ENCODE measurements around the gene PRKCE. TPM values are rescaled to one million over a fixed set of nuclear protein-coding genes. Genes with fewer than 3 reads are reported as not detected.

The PRKCE gene
- total RNA-seq, 1 experiment from 2014 or later = 5.3 TPM

- DNase-seq (ENCODE audit: low read depth) = no peak
- in situ Hi-C loops (cut with HindIII; ENCODE audit: low pct_unique_long_range_greater_than_20kb, low sequenced_read_pairs) = no loop called here
Observed at GRCh38 chr2:46026431-46026830, 375.0 kb downstream of the PRKCE start.

- DNase-seq (ENCODE audit: low read depth) = peak; percentile 81
- in situ Hi-C loops (cut with HindIII; ENCODE audit: low pct_unique_long_range_greater_than_20kb, low sequenced_read_pairs) = no loop called here
Observed at GRCh38 chr2:46029332-46029811, 377.9 kb downstream of the PRKCE start.

GRCh38 chr2:46030330-46030729, 378.9 kb downstream of the PRKCE start:
- in situ Hi-C loops (cut with HindIII; ENCODE audit: low pct_unique_long_range_greater_than_20kb, low sequenced_read_pairs) = no loop called here
- no peak for DNase-seq (ENCODE audit: low read depth)

- in situ Hi-C loops (cut with HindIII; ENCODE audit: low pct_unique_long_range_greater_than_20kb, low sequenced_read_pairs) = no loop called here
- DNase-seq (ENCODE audit: low read depth) = no peak
Observed at GRCh38 chr2:46032161-46032813, 380.8 kb downstream of the PRKCE start.

GRCh38 chr2:46032996-46033395, 381.5 kb downstream of the PRKCE start:
- in situ Hi-C loops (cut with HindIII; ENCODE audit: low pct_unique_long_range_greater_than_20kb, low sequenced_read_pairs) = no loop called here

GRCh38 chr2:46034535-46034934, 383.1 kb downstream of the PRKCE start:
- in situ Hi-C loops (cut with HindIII; ENCODE audit: low pct_unique_long_range_greater_than_20kb, low sequenced_read_pairs) = no loop called here
- peak; percentile 16 for DNase-seq (ENCODE audit: low read depth)

More at GRCh38 chr2:46032996-46033395, 381.5 kb downstream of the PRKCE start:
- DNase-seq (ENCODE audit: low read depth) = no peak

- no peak for DNase-seq (ENCODE audit: low read depth)
- in situ Hi-C loops (cut with HindIII; ENCODE audit: low pct_unique_long_range_greater_than_20kb, low sequenced_read_pairs) = no loop called here
Observed at GRCh38 chr2:46036929-46037328, 385.5 kb downstream of the PRKCE start.

GRCh38 chr2:46039543-46040303, 388.2 kb downstream of the PRKCE start:
- in situ Hi-C loops (cut with HindIII; ENCODE audit: low pct_unique_long_range_greater_than_20kb, low sequenced_read_pairs) = no loop called here
- DNase-seq (ENCODE audit: low read depth) = no peak

- in situ Hi-C loops (cut with HindIII; ENCODE audit: low pct_unique_long_range_greater_than_20kb, low sequenced_read_pairs) = no loop called here
Observed at GRCh38 chr2:46040563-46041155, 389.2 kb downstream of the PRKCE start.

GRCh38 chr2:46041434-46041833, 390.0 kb downstream of the PRKCE start:
- DNase-seq (ENCODE audit: low read depth) = no peak
- in situ Hi-C loops (cut with HindIII; ENCODE audit: low pct_unique_long_range_greater_than_20kb, low sequenced_read_pairs) = no loop called here

More at GRCh38 chr2:46040563-46041155, 389.2 kb downstream of the PRKCE start:
- DNase-seq (ENCODE audit: low read depth) = no peak

GRCh38 chr2:46042207-46042637, 390.7 kb downstream of the PRKCE start:
- no peak for DNase-seq (ENCODE audit: low read depth)
- in situ Hi-C loops (cut with HindIII; ENCODE audit: low pct_unique_long_range_greater_than_20kb, low sequenced_read_pairs) = no loop called here

- no peak for DNase-seq (ENCODE audit: low read depth)
- in situ Hi-C loops (cut with HindIII; ENCODE audit: low pct_unique_long_range_greater_than_20kb, low sequenced_read_pairs) = no loop called here
Observed at GRCh38 chr2:46042711-46043110, 391.2 kb downstream of the PRKCE start.

GRCh38 chr2:46045888-46046287, 394.4 kb downstream of the PRKCE start:
- DNase-seq (ENCODE audit: low read depth) = no peak
- in situ Hi-C loops (cut with HindIII; ENCODE audit: low pct_unique_long_range_greater_than_20kb, low sequenced_read_pairs) = no loop called here

- in situ Hi-C loops (cut with HindIII; ENCODE audit: low pct_unique_long_range_greater_than_20kb, low sequenced_read_pairs) = no loop called here
- DNase-seq (ENCODE audit: low read depth) = no peak
Observed at GRCh38 chr2:46047290-46047689, 395.8 kb downstream of the PRKCE start.

GRCh38 chr2:46048693-46049092, 397.2 kb downstream of the PRKCE start:
- DNase-seq (ENCODE audit: low read depth) = no peak
- in situ Hi-C loops (cut with HindIII; ENCODE audit: low pct_unique_long_range_greater_than_20kb, low sequenced_read_pairs) = no loop called here

- no peak for DNase-seq (ENCODE audit: low read depth)
- in situ Hi-C loops (cut with HindIII; ENCODE audit: low pct_unique_long_range_greater_than_20kb, low sequenced_read_pairs) = no loop called here
Observed at GRCh38 chr2:46050027-46050426, 398.6 kb downstream of the PRKCE start.

GRCh38 chr2:46050489-46050888, 399.0 kb downstream of the PRKCE start:
- no peak for DNase-seq (ENCODE audit: low read depth)
- in situ Hi-C loops (cut with HindIII; ENCODE audit: low pct_unique_long_range_greater_than_20kb, low sequenced_read_pairs) = no loop called here

GRCh38 chr2:46051085-46051484, 399.6 kb downstream of the PRKCE start:
- in situ Hi-C loops (cut with HindIII; ENCODE audit: low pct_unique_long_range_greater_than_20kb, low sequenced_read_pairs) = no loop called here
- no peak for DNase-seq (ENCODE audit: low read depth)

- no peak for DNase-seq (ENCODE audit: low read depth)
- in situ Hi-C loops (cut with HindIII; ENCODE audit: low pct_unique_long_range_greater_than_20kb, low sequenced_read_pairs) = no loop called here
Observed at GRCh38 chr2:46053564-46053963, 402.1 kb downstream of the PRKCE start.
